Activated CD4-positive, CD25-positive, alpha-beta regulatory T cell treated with anti-CD3 and anti-CD28 coated beads, Interleukin-2, amount 50 U/mL, for 16 hours (primary cell): Measurements from ENCODE around the gene ADAMTS12.

Experiments
- DNase-seq: peaks from one replicate; pipeline ENCODE4 v3.0.0-alpha.2; 2020; ENCODE audit warnings: low read depth, low spot score

The ADAMTS12 gene

DNA sequence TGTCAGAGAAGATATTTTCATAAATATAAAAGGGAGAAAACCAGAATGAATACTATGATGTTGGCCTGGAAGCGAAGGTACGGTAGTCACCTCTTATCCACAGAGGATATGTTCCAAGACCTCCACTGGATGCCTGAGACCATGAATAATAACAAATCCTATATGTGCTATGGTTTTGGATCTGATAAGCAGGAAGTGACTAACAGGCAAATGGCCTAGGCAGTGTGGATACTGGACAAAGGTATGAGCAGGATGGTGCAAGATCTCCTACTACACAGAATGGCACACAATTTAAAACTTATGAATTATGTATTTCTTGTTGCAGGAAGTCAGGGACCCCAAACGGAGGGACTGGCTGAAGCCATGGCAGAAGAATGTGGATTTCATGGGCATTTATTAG lies 48.2 kb downstream of the ADAMTS12 start:
- DNase-seq: no peak

DNA sequence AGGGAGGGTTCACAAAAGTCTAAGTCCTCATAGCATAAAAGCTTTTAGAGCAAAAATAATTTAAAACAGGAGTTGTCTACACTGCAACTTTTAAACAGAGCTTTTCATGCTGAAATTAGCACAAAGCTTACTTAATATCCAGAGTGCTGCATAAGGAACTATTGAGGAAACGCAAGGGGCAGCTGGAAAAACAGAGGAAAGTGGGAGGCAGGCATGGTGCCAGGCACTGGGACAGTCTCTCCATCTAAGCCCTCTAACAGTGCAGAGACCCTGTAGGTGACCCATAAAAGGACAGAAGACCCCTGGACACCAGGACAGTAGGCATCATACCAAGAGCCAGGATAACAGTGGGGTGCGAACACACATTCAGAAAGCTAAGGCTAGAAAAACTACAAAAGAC lies 49.3 kb downstream of the ADAMTS12 start:
- no peak for DNase-seq

DNA sequence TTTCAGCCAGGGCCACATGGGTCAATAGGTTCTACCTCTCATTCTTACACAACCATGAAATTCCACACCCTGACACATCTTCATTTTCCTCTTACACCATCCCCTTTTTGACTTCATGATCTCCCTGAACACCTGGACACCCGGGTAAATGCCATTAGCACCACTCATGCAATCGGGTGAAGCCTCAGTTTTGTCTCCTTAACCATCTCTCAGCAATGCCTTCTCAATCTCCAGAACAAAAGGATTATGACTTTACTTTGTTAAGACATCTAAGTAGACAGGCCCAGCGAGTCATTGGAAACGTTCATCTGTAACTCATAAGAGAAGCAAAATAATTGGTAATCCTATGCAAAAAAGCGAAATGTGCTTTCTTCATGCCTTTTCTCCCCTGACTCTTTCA lies 49.9 kb downstream of the ADAMTS12 start:
- no peak for DNase-seq

DNA sequence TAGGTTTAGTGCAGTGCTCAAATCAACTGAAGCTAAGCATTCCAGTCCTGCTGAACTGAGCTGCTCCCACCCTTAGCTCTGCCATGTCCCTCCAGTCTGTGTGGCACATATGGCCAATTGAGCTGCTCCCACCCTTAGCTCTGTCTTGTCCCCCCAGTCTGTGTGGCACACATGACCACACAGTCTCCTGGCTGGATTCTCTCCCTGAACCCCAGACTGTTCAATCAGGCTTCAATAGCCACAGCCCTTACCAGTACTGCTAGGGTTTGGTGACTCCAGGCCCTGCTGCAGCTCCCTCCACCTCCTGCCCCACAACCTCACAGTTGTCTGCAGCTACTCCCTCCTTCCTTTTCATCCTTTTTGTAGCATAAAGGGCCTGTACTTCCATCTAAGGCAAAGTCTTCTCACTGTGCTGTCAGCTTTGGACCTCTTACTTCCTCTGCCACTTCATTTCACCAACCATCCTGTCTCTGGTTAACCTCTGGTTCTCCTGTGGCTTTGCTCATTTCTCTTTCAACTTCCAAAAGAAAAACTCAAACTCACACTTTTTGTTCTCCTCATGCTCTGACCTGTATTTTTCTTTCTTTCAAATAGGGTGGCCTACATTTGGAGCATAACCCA lies 50.8 kb downstream of the ADAMTS12 start:
- no peak for DNase-seq

DNA sequence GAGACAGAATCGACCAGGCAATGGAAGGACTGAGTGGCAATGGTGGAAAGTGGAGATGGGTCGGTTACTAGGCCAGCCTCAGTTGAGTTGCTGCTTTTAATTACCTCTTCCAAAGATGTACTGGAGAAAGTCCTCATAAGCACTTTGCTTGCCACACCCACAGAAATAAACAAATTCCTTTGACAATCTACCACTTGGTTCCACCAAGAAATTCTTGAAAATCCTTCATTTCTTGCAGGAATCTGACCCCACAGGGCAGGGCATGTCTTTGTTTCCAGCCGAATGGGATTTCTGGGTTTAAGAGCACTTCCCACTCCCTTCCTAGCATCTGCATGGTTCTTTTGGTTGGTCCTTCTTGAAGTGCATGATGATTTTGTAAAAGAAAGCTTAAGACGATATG lies 54.5 kb downstream of the ADAMTS12 start:
- no peak for DNase-seq

DNA sequence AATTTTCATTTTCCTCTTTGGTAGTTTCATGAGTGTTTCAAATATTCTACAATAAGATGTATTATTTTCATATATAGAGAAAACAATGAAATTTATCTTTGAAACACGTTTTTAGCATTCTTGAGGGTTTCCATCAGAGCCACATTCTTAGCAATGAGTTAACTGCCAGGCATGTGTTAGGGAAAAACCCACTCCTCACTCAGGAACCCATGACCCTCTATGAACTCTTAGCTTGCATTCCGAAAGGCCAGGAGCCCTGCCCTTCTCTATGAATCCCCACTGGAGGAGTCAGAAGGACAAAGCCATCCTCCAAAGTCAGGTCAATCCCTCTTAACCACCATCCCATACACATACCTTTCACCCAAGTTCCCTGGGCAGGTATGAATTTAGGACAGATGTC lies 57.5 kb downstream of the ADAMTS12 start:
- DNase-seq: no peak

DNA sequence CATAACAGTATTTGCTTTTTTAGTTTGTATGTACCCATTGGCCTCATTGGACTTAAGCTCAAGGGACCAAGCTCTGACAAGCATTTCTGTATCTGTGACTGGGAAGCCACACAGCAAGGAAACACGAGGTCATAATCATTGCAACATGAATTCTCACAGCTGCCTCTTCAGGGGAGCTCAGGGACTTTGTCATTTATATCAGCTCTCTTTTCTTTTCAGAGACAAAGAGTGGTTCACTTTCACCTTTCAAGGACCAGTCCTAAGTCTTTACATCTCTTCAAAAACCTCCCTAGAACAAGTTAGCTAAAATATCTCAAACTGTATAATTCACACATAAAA lies 58.6 kb downstream of the ADAMTS12 start:
- no peak for DNase-seq

DNA sequence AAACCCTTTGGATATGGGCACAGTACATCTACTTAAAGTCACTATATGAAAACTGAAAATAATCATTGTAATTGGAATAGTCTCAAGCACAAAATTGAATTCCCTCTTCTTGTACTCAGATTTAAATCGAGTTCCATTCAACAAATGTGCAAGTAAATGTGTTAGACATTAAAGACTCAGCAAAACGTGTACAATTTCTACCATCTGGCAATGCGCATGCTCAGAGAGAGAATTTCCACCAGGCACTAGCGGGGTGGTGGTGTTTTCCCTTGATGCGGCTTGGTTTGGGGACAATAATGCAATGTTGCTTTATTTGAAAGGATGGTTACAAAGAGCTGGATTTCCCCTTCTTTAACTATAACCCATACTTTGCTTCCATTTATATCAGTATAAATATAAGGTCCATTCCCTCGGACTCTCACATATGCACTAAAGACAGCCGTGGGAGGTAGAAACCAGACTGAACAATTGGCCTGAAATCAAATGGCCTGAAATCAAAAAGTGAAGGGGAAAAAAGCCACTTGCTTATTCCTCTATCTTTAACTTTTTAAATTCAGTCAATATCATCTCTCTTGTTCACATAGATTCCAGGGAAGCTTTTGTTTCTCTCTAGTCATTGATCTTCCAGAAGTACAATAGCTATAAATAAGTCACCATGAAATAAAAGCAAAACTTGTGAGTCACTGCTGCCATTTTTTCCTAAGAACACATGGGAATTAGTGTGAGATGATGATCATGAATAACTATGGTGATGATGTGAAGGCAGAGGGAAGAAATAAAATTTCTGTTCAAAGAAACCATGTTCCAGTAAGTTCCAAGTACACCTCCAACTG lies 59.2 kb downstream of the ADAMTS12 start:
- no peak for DNase-seq

DNA sequence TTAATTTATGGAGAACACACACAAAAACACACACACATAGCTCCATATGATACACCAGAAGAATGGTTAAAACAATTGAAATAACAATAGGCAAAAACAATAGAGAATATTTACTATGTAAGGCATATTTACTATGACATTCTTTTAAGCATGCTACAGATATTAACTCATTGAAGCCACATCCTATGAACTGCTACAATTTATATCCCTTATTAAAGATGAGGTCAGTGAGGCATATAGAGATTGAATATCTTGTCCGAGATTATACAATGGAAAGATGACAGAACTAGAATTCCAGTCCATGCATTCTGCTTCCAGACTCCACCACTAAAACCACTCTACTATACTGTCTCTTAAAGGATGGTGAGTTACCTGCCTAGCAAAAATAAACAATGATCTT lies 60.7 kb downstream of the ADAMTS12 start:
- no peak for DNase-seq

DNA sequence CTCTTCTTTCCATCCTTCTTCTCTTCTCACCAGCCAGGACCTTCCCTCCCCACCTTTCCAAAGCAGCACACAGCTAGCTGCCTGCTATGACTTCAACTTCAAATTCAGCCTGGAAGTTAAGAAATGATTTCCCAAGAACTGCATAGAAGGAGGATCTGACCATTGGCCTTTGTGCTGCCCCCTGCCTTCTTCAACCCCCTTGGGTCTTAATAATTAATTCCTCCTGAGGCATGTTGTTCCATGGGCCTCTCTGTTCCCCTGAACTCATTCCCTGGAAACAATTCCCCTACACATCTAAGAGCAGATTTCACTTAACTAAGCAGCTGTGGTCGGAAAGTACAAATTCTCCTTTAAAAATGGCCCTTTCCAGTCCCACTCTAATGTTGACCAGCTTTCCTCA lies 62.4 kb downstream of the ADAMTS12 start:
- DNase-seq: no peak

DNA sequence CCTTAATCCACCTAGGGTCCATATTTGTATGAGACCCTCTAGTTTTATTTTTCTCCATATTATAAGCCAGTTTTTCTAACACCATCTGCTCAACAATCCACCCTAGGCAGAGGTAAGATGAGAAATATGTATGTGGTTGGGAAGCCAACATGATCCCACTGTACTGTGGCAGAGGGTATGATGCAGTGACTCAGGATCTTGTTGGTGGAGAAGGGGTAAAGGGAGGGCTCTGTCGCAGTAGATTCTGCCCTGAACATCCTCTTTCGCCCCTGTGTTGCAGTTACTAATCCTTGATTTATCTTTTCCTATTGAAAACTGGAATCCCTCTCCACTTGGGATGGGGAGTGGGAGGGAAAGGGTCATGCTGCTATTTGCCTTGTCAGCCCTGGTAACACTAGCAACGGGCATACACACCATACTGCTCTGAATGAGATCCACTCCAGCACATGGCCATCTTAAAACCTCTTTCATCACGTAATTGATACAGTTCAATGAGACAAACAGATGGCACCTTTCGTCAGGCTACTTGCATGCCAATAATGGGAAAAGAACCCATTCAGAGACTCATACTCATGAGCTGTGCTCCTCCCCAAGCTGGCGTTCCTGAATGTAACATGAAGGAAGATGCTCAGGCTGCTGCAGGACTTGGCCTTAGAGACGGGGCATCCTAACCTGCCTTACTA lies 63.0 kb downstream of the ADAMTS12 start:
- no peak for DNase-seq

DNA sequence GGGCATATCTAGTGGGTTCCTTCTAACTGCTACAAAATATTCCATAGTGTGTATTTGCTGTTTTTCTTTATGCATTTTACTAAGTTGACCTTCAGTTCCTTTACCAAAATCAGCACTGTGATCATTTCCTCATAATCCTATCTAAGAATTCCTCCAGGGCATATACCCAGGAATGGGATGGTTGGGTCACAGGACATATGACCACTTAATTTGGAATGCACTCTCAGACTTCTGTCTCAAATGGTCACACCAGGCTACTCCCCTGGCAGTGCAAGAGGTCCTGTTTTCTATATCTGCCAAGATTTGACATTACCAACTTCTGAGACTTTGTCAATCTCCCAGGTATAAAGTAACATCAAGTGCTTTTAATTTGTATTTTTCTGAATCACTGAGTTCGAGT lies 63.9 kb downstream of the ADAMTS12 start:
- DNase-seq: no peak

DNA sequence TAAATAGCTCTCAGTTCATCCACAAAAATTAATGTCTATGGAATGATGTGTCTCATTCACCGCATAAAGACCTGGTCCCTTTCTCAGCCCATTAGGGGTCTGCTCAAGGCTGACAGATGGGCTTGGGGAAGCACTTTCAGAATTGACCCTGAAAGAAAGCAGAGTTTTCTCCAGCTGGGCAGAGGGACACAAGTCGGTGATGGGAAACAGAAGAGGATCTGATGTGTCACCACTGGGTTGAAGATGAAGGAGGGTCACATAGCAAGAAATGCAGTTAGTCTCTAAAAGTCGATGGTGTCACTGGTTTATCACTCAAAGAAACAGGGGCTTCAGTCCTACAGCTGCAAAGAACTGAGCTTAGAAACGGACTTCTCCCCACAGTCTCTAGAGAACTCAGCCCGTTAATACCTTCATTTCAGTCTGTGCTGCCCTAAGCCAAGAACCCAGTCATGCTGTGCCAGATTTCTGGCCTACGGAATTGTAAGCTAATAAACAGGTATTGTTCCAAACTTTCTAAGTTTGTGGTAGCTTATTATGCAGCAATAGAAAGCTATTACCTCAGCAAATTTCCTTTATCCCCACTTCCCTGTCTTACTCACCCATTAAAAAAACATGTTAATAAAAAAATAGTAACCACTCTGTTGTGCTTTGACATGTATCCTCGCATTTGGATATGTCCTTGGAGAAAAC lies 64.6 kb downstream of the ADAMTS12 start:
- no peak for DNase-seq

DNA sequence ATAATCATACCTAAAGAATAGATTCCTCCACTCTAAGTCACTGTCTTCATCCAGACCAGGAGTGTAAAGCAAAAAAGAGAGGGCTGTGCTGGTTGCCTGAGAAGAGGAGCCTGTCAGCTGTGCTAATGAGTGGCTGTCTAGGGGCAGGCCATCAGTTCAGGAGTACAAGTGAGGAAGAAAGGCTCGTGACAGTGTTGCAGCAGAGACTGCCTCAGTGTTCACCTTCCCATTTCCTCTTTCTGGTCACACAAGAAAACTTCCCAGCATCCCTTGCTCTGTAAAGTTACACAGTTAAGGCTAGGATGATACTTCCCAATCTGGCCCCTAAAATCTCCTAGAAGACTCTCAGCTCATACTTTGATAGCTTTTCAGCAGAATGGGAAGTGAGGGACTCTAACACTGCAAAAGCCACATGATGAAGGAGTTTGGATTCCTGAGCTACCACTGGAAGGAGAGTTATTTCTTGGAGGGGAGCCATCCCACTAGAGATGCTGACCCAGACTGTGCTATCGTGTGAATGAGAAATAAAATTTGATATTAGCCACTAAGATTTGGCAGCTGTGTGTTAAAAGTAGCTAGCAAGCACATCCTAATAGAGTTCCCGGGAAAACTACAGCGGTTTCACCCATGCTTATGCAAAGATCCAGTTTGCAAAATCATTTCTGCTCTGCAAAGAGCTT lies 67.1 kb downstream of the ADAMTS12 start:
- DNase-seq: no peak

DNA sequence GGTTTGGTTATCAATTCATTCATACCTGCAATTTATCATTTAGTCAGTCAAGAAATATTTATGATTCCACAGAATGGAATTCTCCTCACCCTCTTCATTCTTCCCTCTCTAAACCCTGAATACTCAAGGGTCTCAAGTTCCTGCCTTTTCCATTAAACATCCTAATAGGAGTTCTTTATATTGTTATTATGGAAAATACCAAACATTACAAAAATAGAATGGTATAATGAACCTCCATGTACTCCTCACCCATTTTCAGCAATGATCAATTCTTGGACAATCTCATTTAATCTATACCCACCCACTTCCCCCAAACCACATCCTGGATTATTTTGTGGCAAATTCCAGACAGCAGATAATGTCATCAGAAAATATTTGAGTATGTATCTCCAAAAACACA lies 74.5 kb downstream of the ADAMTS12 start:
- DNase-seq: no peak

DNA sequence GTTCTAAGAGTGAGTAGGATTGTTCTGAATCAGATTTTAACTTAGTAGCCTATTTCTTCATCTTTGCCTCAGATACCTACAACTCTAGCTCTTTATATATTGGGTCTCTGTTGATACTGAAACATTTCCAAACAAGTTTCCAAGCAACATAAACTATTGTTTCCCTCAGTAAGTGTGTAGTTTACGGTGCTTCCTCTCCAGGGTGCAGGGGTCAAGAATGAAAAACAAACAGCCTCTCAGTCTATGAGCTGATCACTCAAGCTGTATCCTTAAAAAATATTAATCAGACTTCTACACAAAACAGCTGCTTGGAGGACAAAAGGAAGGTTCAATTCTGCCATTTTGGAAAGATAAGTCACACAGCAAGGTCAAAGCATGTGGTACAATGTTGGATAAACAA lies 75.0 kb downstream of the ADAMTS12 start:
- no peak for DNase-seq

DNA sequence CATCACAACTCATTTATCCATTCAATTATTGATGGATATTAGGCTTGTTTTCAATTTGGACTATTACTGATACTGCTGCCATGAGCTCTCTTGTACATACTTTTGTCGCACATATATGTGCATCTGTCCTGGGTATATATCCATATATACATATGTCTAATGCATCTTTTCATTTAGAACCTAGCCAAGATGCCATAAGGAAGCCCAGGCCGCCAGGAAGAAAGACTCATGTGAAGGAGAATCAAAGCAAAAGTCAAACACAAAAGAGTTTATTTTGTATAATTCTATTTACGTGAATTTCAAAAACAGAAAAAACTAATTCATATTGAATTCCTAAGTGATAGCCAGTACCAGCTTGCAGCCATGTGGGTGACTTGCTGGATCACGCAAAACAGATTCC lies 79.0 kb downstream of the ADAMTS12 start:
- no peak for DNase-seq

DNA sequence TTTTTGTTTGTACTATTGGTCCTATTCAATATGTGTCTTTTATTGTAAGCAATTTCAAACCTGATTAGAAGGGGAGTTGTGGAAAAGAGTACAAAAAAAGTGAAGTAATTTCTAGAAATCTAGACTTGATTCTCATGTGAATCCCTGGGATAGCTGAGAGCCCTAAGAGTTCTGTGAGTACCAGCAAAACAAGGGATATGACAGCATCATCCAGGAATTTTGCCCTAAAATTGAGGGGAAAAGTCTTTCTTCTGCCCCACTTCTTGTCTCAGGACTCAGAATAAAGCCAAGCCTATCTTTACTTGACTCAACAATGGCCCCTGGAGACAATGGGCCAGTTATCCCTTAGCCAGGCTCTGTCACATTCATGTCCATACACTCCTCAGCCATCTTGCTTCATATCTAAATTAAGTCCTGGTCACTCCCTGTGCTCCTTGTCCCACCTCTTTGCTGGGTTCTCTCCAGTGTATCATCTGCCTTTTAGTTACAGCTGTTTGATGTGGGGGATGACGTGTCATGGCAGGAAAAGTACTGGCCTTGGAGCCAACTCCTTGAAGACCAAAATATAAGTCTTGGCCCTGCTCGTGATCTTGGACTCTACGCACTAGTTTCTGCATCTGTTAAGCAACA lies 81.2 kb downstream of the ADAMTS12 start:
- no peak for DNase-seq

DNA sequence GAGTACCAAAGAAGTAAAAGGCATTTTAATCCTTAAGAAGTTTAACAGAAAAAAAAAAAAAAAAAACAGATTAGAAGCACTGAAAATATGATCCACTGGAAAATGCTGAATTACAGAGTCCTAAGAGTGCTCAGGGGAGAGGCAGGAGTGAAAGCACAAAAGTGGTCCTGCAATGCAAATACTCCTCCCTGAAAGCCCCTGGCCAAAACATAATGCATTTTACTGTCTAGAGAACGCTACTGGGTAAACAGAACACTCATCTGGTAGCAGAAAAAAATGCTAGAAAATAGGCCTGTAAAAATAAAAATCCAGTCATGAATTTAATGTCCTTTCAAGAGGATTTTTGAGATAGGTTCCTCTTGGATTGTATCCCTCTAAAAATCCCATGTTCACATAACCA lies 81.9 kb downstream of the ADAMTS12 start:
- DNase-seq: no peak

DNA sequence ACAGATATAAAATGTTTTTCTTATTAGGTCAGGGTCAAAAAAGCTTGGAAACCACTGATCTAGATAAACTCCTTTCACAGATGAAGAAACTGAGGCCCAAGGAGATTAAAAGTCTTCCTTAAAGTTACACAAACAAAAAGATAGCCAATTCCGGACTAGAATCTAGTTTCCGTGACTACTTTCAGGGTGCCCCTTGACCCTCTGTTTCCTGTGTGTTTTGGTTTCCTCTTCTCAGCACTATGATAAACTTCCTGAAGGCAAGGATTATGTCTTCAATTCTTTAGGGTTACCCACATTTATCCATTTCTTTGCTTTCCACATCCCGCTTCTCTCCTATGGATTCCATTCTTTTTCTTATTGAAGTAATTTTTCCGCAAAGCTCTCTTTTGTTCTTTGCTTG lies 83.1 kb downstream of the ADAMTS12 start:
- no peak for DNase-seq

DNA sequence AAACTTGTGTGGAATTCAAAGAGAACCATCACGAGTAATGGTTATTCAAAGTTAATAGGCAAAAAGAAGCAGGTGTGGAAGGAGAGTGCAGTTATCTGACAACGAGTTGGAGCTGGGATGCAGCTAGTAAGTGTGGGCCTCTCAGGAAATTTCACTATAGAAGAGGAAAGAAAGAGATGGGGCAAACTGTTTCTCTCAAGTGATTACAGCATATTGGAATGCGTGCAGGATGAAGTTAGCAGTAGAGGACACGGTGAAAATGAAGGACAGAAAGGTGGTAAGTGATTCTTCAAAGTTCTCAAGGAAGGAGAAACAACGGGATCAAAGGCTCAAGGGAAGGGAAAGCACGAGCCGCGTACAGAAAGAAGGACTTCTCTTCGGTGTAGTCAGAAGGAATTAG lies 84.0 kb downstream of the ADAMTS12 start:
- DNase-seq: no peak
